ENCODE results near the gene MTFMT. TPM values are rescaled to one million over a fixed set of nuclear protein-coding genes. Genes with fewer than 3 reads are reported as not detected.
"Not testable (repeated sequence)": the region's sequence is repeated elsewhere in the genome, so short reads cannot be mapped to it uniquely, and the experiment has no call there.

MTFMT gene
- total and polyA plus RNA-seq, 4 donors = 5.0 to 15.0 (median 11.3) TPM

DNA sequence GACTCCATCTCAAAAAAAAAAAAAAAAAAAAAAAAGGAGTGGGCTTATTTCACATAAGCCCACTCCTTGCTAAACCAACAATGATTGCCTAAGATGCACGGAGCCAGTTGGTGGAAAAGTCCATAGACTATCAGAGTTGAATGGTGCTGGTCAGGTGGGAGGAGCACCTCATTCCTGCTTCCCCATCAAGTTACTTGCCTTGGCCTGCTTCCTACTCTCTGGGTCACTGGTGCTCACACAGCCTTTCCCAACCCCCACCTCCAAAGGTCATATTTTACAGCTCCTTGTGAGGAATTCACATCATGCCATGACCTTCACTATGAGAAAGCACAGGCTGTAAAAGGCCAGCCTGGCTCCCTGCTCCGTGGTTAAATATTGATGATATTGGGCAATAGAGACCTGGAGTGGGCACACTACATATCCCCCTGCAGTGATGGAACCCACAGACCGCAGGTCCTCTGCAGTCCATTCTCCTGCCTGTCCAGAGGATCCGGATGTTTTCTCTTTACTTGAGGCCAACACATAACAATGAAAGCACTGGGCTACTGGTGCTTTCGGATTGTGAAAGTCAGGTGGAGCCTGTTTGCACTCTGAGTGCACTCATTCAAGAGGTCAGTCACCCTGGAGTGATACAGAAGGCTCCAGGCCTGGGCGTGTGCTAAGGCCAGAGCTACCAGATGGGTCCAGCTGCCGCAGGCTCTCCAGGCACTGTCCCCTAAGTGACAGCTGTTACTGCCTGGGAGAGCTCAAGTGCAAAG is 15.5 kb upstream of the MTFMT start, which contains the start of gene SLC51B:
SLC51B (plus strand) TSS at position 664 of the 758 bp plus-strand sequence. CDS start 4,618 bp downstream, outside the sequence.
- 58 to 83% methylated on average over 7 of the region's 7 CpGs for WGBS, 2 donors
- TF ChIP-seq, protein P1, sequence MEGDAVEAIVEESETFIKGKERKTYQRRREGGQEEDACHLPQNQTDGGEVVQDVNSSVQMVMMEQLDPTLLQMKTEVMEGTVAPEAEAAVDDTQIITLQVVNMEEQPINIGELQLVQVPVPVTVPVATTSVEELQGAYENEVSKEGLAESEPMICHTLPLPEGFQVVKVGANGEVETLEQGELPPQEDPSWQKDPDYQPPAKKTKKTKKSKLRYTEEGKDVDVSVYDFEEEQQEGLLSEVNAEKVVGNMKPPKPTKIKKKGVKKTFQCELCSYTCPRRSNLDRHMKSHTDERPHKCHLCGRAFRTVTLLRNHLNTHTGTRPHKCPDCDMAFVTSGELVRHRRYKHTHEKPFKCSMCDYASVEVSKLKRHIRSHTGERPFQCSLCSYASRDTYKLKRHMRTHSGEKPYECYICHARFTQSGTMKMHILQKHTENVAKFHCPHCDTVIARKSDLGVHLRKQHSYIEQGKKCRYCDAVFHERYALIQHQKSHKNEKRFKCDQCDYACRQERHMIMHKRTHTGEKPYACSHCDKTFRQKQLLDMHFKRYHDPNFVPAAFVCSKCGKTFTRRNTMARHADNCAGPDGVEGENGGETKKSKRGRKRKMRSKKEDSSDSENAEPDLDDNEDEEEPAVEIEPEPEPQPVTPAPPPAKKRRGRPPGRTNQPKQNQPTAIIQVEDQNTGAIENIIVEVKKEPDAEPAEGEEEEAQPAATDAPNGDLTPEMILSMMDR (IDR thresholded peaks at IDR 0.05; ENCODE audit: control extremely low read depth, extremely low read depth) = no peak
- ATAC-seq (ENCODE audit: insufficient read depth, low FRiP score) (peak; percentile 73), DNase-seq (peak; percentile 81 to 89 (median 86))
- H3K4me3 ChIP-seq = no peak within 1 kb of the TSS
- H3K27me3 ChIP-seq (ENCODE audit: control insufficient read depth in 3 of 3, insufficient read depth in 3 of 3, low read length in 2 of 3) = no peaks in the 10 kb centered on the region
- H3K4me1 ChIP-seq (ENCODE audit: control insufficient read depth in 5 of 5, insufficient read depth in 5 of 5, low read length in 5 of 5) = peaks cover 4 to 32% (median 9%) of the 10 kb centered on the region in 5 donors
- peaks cover 0 to 3% (median 0%) of the 10 kb centered on the region in 4 donors for H3K36me3 ChIP-seq (ENCODE audit: control insufficient read depth in 4 of 4, insufficient read depth in 4 of 4, low read length in 4 of 4)
- no peaks in the 10 kb centered on the region for H3K9me3 ChIP-seq (ENCODE audit: control insufficient read depth in 4 of 4, insufficient read depth in 3 of 4, low read length in 3 of 4)
- no peak within 1 kb of the TSS for H3K9ac ChIP-seq (ENCODE audit: insufficient read depth in 1 of 2, low read length in 2 of 2)
- peak within 1 kb of the TSS in 1 of 2 donors; percentile 20 for H3K27ac ChIP-seq (ENCODE audit: low read depth in 1 of 2, low read length in 1 of 2)

DNA sequence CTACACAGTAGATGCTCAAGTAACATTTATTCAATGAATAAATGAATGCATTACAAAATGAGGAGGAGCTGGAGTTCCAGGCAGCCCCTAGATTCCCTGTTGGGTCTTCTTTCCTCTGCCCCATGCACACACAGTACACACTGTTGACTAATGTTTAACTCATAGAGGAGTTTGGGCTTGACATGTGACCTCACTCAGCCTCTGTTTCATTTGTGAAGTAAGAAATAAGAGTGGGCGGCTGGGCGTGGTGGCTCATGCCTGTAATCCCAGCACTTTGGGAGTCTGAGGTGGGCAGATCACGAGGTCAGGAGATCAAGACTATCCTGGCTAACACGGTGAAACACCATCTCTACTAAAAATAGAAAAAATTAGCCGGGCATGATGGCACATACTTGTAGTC is 14.8 kb upstream of the MTFMT start:
- peaks cover 0 to 26% (median 9%) of the 10 kb centered on the region in 5 donors for H3K4me1 ChIP-seq (ENCODE audit: control insufficient read depth in 5 of 5, insufficient read depth in 5 of 5, low read length in 5 of 5)
- H3K4me3 ChIP-seq; H3K36me3 ChIP-seq (ENCODE audit: control insufficient read depth in 4 of 4, insufficient read depth in 4 of 4, low read length in 4 of 4); H3K9me3 ChIP-seq (ENCODE audit: control insufficient read depth in 4 of 4, insufficient read depth in 3 of 4, low read length in 3 of 4); DNase-seq; H3K9ac ChIP-seq (ENCODE audit: insufficient read depth in 1 of 2, low read length in 2 of 2); H3K27me3 ChIP-seq (ENCODE audit: control insufficient read depth in 3 of 3, insufficient read depth in 3 of 3, low read length in 2 of 3); H3K27ac ChIP-seq (ENCODE audit: low read depth in 1 of 2, low read length in 1 of 2): not testable (repeated sequence)
- 63 to 85% methylated on average over 5 of the region's 5 CpGs for WGBS, 2 donors
- peak; percentile 48 for ATAC-seq (ENCODE audit: insufficient read depth, low FRiP score)

DNA sequence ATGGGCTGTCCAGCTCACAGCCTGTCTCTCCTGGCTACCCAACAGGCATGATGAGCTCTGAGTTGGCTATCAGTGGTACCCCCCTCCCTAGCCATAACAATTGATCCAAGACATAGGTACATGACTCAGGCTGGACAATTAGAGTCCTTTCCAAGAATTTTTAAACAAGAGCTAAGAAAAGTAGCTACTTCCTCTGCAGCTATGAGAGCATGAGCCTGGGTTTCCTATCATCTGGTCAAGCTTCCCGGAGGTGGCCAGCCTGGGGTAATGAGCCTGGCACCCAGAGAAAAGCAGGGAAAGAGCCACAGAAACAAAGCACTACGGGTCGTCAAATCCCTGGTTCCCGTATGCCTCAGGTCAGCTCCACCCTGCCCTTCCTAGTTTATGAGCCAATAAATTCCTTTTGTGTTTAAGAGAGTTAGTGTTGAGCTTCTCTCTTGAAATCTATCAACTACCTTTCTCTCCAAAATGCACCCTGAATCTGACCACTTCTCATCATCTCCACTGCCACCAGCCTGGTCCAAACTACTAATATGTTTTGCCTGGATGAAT is 13.4 kb upstream of the MTFMT start:
- Histone ChIP-seq H3K27ac (ENCODE audit: low read depth in 1 of 2, low read length in 1 of 2) (no peak overlapping the region), H3K27me3 (ENCODE audit: control insufficient read depth in 3 of 3, insufficient read depth in 3 of 3, low read length in 2 of 3) (no peaks in the 10 kb centered on the region), H3K36me3 (ENCODE audit: control insufficient read depth in 4 of 4, insufficient read depth in 4 of 4, low read length in 4 of 4) (no peaks in the 10 kb centered on the region), H3K9me3 (ENCODE audit: control insufficient read depth in 4 of 4, insufficient read depth in 3 of 4, low read length in 3 of 4) (no peaks in the 10 kb centered on the region), H3K4me3 (no peak overlapping the region), H3K4me1 (ENCODE audit: control insufficient read depth in 5 of 5, insufficient read depth in 5 of 5, low read length in 5 of 5) (peaks cover 0 to 24% (median 9%) of the 10 kb centered on the region in 5 donors), H3K9ac (ENCODE audit: insufficient read depth in 1 of 2, low read length in 2 of 2) (no peak overlapping the region)
- whole genome bisulfite sequencing, 2 donors = 46 to 70% methylated on average over 4 of the region's 4 CpGs
- TF ChIP-seq, protein P1 (IDR thresholded peaks at IDR 0.05; ENCODE audit: control extremely low read depth, extremely low read depth) = no peak
- DNase-seq (no peak), ATAC-seq (ENCODE audit: insufficient read depth, low FRiP score) (no peak)

DNA sequence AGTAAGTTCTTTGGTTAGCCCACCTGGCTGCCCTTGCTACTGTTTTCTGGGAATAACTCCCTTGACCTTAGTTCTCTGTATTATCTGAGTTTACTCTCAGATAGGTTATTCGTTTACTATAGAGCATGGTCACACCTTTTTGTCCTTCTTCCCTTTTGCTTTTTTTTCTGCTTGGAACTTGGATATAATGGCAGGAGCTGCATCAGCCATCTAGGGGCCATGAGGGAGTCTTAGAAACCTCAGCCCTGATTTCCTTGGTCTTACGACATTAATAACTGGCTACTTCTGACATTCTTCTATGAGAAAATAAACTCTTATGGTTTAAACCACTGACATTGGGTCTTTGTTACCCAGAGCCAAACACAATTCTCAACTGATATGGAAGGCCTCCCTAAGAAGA is 12.3 kb upstream of the MTFMT start:
- TF ChIP-seq, protein P1 (IDR thresholded peaks at IDR 0.05; ENCODE audit: control extremely low read depth, extremely low read depth) = no peak
- whole genome bisulfite sequencing, 2 donors = 93 to 96% methylated on average over 2 of the region's 2 CpGs

More for the DNA sequence above, 12.3 kb upstream of the MTFMT start:
- H3K9me3 ChIP-seq (ENCODE audit: control insufficient read depth in 4 of 4, insufficient read depth in 3 of 4, low read length in 3 of 4) = no peaks in the 10 kb centered on the region
- H3K4me1 ChIP-seq (ENCODE audit: control insufficient read depth in 5 of 5, insufficient read depth in 5 of 5, low read length in 5 of 5) = peaks cover 0 to 24% (median 9%) of the 10 kb centered on the region in 5 donors
- no peak overlapping the region for H3K27ac ChIP-seq (ENCODE audit: low read depth in 1 of 2, low read length in 1 of 2)
- no peak overlapping the region for H3K4me3 ChIP-seq
- no peaks in the 10 kb centered on the region for H3K36me3 ChIP-seq (ENCODE audit: control insufficient read depth in 4 of 4, insufficient read depth in 4 of 4, low read length in 4 of 4)
- no peaks in the 10 kb centered on the region for H3K27me3 ChIP-seq (ENCODE audit: control insufficient read depth in 3 of 3, insufficient read depth in 3 of 3, low read length in 2 of 3)
- no peak overlapping the region for H3K9ac ChIP-seq (ENCODE audit: insufficient read depth in 1 of 2, low read length in 2 of 2)
- no peak for ATAC-seq (ENCODE audit: insufficient read depth, low FRiP score)
- DNase-seq = no peak

Measured in lung (tissue), 12 donors.